Fibroblast of lung (primary cell): ENCODE data around the gene CCDC59. TPM values are rescaled to one million over a fixed set of nuclear protein-coding genes. Genes with fewer than 3 reads are reported as not detected.

Source experiments
- DNase-seq, 2 donors: peaks; one replicate each; pipeline versions ENCODE4 v3.0.0 to v3.0.0-alpha.2; 2010; ENCODE audit warnings: low read depth in 2 of 2
- H2AFZ ChIP-seq: 2 replicates; pipeline ENCODE4 v1.5.1; 2012; ENCODE audit warnings: low read length, control low read depth, inconsistent platforms
- H3K27ac ChIP-seq: 2 replicates; pipeline ENCODE4 v1.5.1; 2011; ENCODE audit warnings: low read length, control low read depth; ENCODE audit not compliant: insufficient read depth
- H3K27me3 ChIP-seq: 2 replicates; pipeline ENCODE4 v1.5.1; 2011; ENCODE audit warnings: mild to moderate bottlenecking, low read length; ENCODE audit not compliant: control insufficient read depth, insufficient read depth
- H3K36me3 ChIP-seq: 2 replicates; pipeline ENCODE4 v1.5.1; 2011; ENCODE audit warnings: low read length; ENCODE audit not compliant: control insufficient read depth, insufficient read depth
- H3K4me1 ChIP-seq: 2 replicates; pipeline ENCODE4 v1.5.1; 2011; ENCODE audit warnings: low read length; ENCODE audit not compliant: control insufficient read depth, insufficient read depth; ENCODE audit errors: extremely low read depth
- H3K4me2 ChIP-seq: 2 replicates; pipeline ENCODE4 v1.5.1; 2011; ENCODE audit warnings: low read length, control low read depth; ENCODE audit not compliant: insufficient read depth; ENCODE audit errors: extremely low read depth
- H3K4me3 ChIP-seq, 4 experiments: fragments of 200-600 bp in 1 of 4; sonication (generic) in 1 of 4; replicated peaks in 1 of 4; 2 replicates each; pipeline ENCODE4 v1.5.1; 2011 to 2016; ENCODE audit warnings: low read length in 4 of 4, low read depth in 3 of 4, mild to moderate bottlenecking in 3 of 4, control low read depth in 2 of 4, inconsistent platforms in 1 of 4, mixed read lengths in 1 of 4; ENCODE audit not compliant: insufficient read depth in 1 of 4; ENCODE audit errors: control extremely low read depth in 1 of 4
- H3K79me2 ChIP-seq: 2 replicates; pipeline ENCODE4 v1.5.1; 2012; ENCODE audit warnings: mild to moderate bottlenecking, low read length, inconsistent platforms; ENCODE audit not compliant: control insufficient read depth, insufficient read depth
- H3K9ac ChIP-seq: 2 replicates; pipeline ENCODE4 v1.5.1; 2011; ENCODE audit warnings: mild to moderate bottlenecking, low read length, control low read depth; ENCODE audit not compliant: insufficient read depth
- H3K9me3 ChIP-seq: 2 replicates; pipeline ENCODE4 v1.5.1; 2012; ENCODE audit warnings: low read depth, low read length; ENCODE audit not compliant: control insufficient read depth, insufficient read depth
- H4K20me1 ChIP-seq: 2 replicates; pipeline ENCODE4 v1.5.1; 2011; ENCODE audit warnings: low read length; ENCODE audit not compliant: control insufficient read depth, insufficient read depth; ENCODE audit errors: extremely low read depth
- EZH2 ChIP-seq: IDR thresholded peaks from 2 replicates; pipeline ENCODE4 v1.5.1; 2012; ENCODE audit warnings: low read length, control low read depth, mild to moderate bottlenecking; ENCODE audit errors: missing control alignments
- polyA minus RNA-seq: library from RNA; depleted of rRNA, polyadenylated mRNA; stranded (reverse); fragments of >200 nt; gene quantifications from 2 replicates; pipeline ENCODE4 v1.2.3, GENCODE V29; 2011; ENCODE audit warnings: low replicate concordance
- polyA plus RNA-seq, 2 donors: library from polyadenylated mRNA; depleted of rRNA in 1 of 2; stranded (reverse) in 1 of 2; unstranded in 1 of 2; fragments of >200 nt; gene quantifications; 2 replicates each; pipeline ENCODE4 v1.2.1, GENCODE V29; 2011 to 2012; ENCODE audit warnings: missing spikeins in 1 of 2
- total RNA-seq: library from RNA; depleted of rRNA; stranded (reverse); fragments of >200 nt; gene quantifications from 2 replicates; pipeline ENCODE4 v1.2.1, GENCODE V29; 2014
- TF ChIP-seq, protein P1 (sequence below), 2 donors: IDR thresholded peaks in 1 of 2; conservative IDR thresholded peaks in 1 of 2; 1 replicate in 1 of 2; 2 replicates in 1 of 2; pipeline ENCODE4 v1.5.1; 2011 to 2012; ENCODE audit warnings: low read length in 2 of 2, control low read depth in 1 of 2, inconsistent platforms in 1 of 2, low read depth in 1 of 2, mild to moderate bottlenecking in 1 of 2

The CCDC59 gene
- total RNA-seq: 57.8 and 70.4 TPM in 2 replicates
- 46.9 and 50.9 TPM in 2 replicates for polyA plus RNA-seq
- 31.3 and 42.7 TPM in 2 replicates for polyA plus RNA-seq (2012)
- 0.98 and 1.2 TPM in 2 replicates for polyA minus RNA-seq

GRCh38 chr12:82358200-82359114 is at the start of gene CCDC59, which contains the start of gene METTL25:
Gene CCDC59, minus strand, starts transcription at chr12:82358387. Its CDS starts 11 bp downstream, at chr12:82358376.
Gene METTL25, plus strand, starts transcription at chr12:82358529. Its CDS starts 37 bp downstream, at chr12:82358566.
- H3K36me3 ChIP-seq: no peaks in the 10 kb centered on the region
- H3K4me3 ChIP-seq: peak within 1 kb of the TSS; percentile 84 to 100 (median 98)
- H3K9ac ChIP-seq: peak within 1 kb of the TSS; percentile 91
- no peaks in the 10 kb centered on the region for H3K9me3 ChIP-seq
- TF ChIP-seq EZH2: no peak
- TF ChIP-seq, protein P1, sequence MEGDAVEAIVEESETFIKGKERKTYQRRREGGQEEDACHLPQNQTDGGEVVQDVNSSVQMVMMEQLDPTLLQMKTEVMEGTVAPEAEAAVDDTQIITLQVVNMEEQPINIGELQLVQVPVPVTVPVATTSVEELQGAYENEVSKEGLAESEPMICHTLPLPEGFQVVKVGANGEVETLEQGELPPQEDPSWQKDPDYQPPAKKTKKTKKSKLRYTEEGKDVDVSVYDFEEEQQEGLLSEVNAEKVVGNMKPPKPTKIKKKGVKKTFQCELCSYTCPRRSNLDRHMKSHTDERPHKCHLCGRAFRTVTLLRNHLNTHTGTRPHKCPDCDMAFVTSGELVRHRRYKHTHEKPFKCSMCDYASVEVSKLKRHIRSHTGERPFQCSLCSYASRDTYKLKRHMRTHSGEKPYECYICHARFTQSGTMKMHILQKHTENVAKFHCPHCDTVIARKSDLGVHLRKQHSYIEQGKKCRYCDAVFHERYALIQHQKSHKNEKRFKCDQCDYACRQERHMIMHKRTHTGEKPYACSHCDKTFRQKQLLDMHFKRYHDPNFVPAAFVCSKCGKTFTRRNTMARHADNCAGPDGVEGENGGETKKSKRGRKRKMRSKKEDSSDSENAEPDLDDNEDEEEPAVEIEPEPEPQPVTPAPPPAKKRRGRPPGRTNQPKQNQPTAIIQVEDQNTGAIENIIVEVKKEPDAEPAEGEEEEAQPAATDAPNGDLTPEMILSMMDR (conservative IDR thresholded peaks at IDR 0.05 in 1 of 2, IDR thresholded peaks at IDR 0.05 in 1 of 2; ENCODE audit: low read depth in 1 of 2, low read length in 2 of 2): peak; percentile 70 to 79
- peaks cover 3% of the 10 kb centered on the region for H3K4me1 ChIP-seq
- peaks cover 20% of the 10 kb centered on the region for H3K79me2 ChIP-seq
- H4K20me1 ChIP-seq: no peaks in the 10 kb centered on the region
- H3K27me3 ChIP-seq: no peaks in the 10 kb centered on the region
- peak within 1 kb of the TSS; percentile 97 for H2AFZ ChIP-seq
- H3K27ac ChIP-seq: peak within 1 kb of the TSS; percentile 98
- DNase-seq: peak; percentile 98 to 99
- H3K4me2 ChIP-seq: peak within 1 kb of the TSS; percentile 91

- no peaks in the 10 kb centered on the region for H3K4me1 ChIP-seq
- no peak overlapping the region for H3K27ac ChIP-seq
- no peaks in the 10 kb centered on the region for H3K36me3 ChIP-seq
- no peak overlapping the region for H3K4me3 ChIP-seq
- DNase-seq: peak in 1 of 2 donors; percentile 30
- H3K9ac ChIP-seq: no peak overlapping the region
- peaks cover 2% of the 10 kb centered on the region for H4K20me1 ChIP-seq
- no peaks in the 10 kb centered on the region for H3K79me2 ChIP-seq
- no peaks in the 10 kb centered on the region for H3K9me3 ChIP-seq
- TF ChIP-seq, protein P1 (conservative IDR thresholded peaks at IDR 0.05 in 1 of 2, IDR thresholded peaks at IDR 0.05 in 1 of 2; ENCODE audit: low read depth in 1 of 2, low read length in 2 of 2): no peak
- TF ChIP-seq EZH2: no peak
- no peak overlapping the region for H2AFZ ChIP-seq
- H3K4me2 ChIP-seq: no peak overlapping the region
- no peaks in the 10 kb centered on the region for H3K27me3 ChIP-seq
These were observed 49.3 kb upstream of the CCDC59 start for GRCh38 chr12:82407481-82407880.

DNA sequence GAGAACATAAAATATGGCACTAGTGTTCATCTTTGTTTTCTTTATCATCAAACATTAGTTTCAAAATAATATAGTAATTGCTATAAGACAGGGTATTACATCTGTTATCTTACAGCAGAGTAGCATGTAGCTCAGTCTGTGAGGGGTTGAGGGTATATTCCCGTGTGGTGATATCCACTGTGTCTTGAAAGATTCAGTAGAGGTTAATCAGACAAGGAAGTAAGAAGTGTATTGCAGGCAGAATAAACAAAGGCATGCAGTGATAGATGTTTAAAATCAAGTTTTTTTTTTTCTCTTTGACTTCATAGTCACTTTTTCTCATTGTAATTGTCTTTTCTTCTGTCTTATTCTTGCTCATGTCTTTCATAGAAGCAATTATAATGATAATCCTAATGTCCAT is 48.5 kb upstream of the CCDC59 start:
- peaks cover 2% of the 10 kb centered on the region for H4K20me1 ChIP-seq
- no peaks in the 10 kb centered on the region for H3K9me3 ChIP-seq
- H3K4me1 ChIP-seq: no peaks in the 10 kb centered on the region
- no peak overlapping the region for H3K4me3 ChIP-seq
- H3K79me2 ChIP-seq: no peaks in the 10 kb centered on the region
- no peak overlapping the region for H3K27ac ChIP-seq
- H3K4me2 ChIP-seq: no peak overlapping the region
- DNase-seq: no peak
- H3K27me3 ChIP-seq: no peaks in the 10 kb centered on the region
- no peaks in the 10 kb centered on the region for H3K36me3 ChIP-seq
- no peak overlapping the region for H3K9ac ChIP-seq
- TF ChIP-seq, protein P1 (conservative IDR thresholded peaks at IDR 0.05 in 1 of 2, IDR thresholded peaks at IDR 0.05 in 1 of 2; ENCODE audit: low read depth in 1 of 2, low read length in 2 of 2): no peak
- no peak for TF ChIP-seq EZH2
- no peak overlapping the region for H2AFZ ChIP-seq
